CD4-positive, alpha-beta T cell treated with Interleukin-15 for 4 hours (primary cell): Measurements from ENCODE around the gene GPR157.
"Not testable (repeated sequence)": the region's sequence is repeated elsewhere in the genome, so short reads cannot be mapped to it uniquely, and the experiment has no call there.

ENCODE experiments used
- DNase-seq: peaks from one replicate; pipeline ENCODE4 v3.0.0-alpha.2; 2020; ENCODE audit warnings: low spot score

Gene GPR157

GRCh38 chr1:9128520-9129265, at the start of gene GPR157:
Gene GPR157, minus strand, starts transcription at chr1:9129102. Its CDS starts 75 bp downstream, at chr1:9129027.
- DNase-seq: peak; percentile 78

GRCh38 chr1:9174762-9175161, 45.9 kb upstream of the GPR157 start:
- no peak for DNase-seq

DNA sequence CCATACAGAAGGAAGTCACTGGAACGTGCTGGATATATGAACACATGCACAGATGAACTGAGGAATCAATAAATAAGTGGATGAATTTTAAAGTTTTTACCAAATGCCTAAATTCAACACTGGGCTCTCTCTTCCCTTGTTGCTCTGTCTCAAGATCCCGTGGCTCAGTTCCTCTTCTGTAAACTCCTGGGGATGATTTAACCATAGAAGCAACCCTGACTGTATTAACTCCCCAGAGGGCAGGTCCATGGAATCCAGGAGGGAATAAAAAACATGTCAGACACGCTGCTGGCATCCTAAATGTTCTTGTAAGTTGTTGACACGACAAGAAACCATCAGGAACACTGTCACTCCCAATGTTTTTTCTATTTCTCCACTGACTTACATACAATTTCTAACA, 45.3 kb upstream of the GPR157 start:
- no peak for DNase-seq

GRCh38 chr1:9169601-9170137, 40.8 kb upstream of the GPR157 start:
- no peak for DNase-seq

GRCh38 chr1:9167638-9168037, 38.7 kb upstream of the GPR157 start:
- no peak for DNase-seq

DNA sequence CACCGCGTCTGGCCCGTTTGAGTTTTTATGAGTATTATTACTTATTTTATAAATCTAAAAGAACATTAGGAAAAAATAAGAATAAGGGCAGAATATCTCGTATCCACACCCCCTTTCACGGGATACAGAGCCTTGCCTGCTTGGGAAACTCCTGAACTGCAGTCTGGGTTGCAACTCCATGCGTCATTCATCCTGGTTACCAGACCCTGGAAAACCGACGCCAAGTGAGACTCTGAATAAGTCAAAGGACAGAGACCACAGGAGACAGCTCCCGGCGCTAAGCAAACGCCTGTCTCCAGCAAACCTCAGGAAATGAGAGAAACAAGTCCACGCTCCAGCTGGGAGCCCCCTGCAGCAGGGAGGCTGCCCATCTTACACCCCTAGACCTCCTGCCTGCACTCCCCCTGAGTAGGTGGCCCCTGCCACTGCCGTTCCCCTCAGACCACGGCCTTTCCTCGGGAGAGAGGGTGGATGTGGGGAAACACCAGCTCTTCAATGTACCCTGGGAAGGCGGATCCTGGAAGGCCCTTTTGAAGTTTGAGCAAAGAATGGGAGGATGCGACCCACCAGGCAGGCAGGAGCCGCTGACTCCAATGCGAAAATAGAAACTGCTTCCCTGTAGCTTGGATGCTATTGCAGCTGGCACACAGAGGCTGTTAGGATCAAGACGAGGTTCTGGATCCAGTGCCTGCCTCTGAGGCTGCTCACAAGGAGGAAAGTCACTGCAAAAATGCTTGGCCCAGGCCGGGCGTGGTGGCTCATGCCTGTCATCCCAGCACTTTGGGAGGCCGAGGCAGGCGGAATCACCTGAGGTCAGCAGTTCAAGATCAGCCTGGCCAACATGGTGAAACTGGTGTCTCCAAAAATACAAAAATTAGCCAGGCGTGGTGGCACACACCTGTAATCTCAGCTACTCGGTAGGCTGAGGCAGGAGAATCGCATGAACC, 37.7 kb upstream of the GPR157 start:
- no peak for DNase-seq

DNA sequence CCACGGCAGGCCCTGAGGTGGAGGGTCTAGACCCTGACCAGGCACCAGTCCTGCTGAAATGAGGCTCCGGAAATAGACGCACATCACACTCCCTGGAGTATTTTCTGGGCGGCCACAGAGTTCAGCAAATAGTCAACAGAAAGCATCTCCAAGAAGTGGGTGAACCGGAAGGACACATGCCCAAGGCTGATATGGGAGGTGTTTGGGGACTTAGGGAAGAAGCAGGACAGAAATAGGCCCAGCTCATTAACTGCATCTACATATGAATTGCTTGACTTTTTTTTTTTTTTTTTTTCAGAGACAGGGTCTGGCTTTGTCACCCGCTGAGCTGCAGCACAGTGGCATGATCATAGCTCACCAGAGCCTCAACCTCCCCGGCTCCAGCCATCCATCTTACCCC, 36.5 kb upstream of the GPR157 start:
- no peak for DNase-seq

DNA sequence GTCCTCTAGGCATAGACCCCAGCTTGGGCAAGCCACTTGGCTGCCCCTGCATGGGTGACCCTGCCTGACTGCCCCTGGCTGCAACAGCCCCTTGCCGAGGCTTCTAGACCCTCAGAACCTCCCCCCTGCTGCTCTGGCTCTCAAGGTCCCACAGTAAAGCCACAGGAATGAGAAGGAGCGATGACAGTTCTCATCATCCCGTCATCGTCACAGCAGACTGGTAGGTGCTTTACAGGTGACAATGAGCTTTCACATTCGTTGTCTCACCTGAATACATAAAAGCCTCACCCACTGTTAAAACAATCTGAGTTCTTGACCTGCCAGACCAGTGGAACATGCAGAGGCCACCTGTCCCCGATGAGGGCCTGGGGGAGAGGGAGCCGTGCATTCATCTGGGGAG, 36.0 kb upstream of the GPR157 start:
- DNase-seq: no peak

GRCh38 chr1:9164532-9164900, 35.6 kb upstream of the GPR157 start:
- DNase-seq: no peak

DNA sequence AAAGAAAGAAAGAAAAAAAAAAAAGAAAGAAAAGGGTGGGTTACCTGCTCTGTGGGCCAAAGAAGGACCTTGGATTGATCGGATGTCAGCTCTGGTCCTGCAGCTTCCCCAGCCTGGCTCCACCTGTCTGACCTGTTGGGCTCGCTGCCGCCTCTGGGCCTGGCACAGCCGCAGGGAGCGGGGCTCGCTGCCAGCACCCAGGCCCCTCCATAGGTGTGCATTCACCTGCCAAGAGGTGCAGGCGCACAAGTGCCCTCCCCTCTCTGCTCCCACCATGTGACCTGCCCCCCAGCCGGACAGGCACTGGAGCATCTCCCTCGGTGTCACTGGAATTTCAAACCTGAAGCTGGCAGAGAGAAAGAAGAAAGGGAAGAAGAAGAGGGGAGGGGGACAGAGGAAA, 33.1 kb upstream of the GPR157 start:
- no peak for DNase-seq

GRCh38 chr1:9161342-9161741, 32.4 kb upstream of the GPR157 start:
- no peak for DNase-seq

DNA sequence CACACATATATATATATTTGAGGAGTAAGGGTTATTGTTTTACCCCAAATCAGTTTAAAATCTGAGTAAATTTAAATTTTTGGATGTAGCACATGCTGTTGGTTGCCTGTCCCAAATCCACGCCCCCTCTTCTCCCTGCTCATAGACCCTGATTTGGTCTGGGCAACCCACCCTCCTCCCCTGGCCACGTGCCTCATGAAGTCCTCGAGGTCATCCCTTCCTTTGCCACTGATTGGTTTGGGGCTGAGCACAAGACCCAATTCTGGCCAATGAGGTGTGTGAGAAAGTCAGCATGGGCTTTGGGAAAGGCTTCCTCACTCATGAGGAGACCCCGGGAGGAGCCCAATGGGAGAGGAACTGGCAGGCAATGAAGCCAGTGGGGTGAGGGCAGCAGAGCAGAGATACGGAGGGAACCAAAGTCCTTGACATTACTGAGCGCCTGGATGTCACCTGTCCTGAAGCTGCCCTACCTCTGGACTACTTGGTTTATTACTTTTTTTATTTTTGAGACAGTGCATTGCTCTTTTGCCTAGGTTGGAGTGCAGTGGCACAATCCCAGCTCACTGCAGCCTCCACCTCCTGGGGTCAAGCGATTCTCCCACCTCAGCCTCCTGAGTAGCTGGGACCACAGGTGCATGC, 31.3 kb upstream of the GPR157 start:
- DNase-seq: no peak

DNA sequence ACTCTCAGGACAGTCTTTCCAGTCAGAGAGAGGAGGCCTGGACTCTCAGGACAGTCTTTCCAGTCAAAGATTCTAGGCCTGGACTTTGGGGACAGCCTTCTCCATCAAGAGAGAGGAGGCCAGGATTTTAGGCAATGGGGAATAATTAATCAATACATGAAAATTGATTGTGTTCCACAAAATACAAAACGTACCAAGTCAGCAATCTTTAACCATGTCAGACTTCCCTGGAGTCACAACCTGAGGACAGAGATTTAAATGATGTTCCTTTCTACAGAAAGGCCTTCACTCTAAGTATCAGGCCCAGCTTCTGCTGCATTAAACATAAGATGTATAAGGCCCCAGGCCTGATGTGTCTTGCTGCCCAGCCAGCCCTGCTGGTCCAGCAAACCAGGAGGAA, 27.0 kb upstream of the GPR157 start:
- DNase-seq: no peak

DNA sequence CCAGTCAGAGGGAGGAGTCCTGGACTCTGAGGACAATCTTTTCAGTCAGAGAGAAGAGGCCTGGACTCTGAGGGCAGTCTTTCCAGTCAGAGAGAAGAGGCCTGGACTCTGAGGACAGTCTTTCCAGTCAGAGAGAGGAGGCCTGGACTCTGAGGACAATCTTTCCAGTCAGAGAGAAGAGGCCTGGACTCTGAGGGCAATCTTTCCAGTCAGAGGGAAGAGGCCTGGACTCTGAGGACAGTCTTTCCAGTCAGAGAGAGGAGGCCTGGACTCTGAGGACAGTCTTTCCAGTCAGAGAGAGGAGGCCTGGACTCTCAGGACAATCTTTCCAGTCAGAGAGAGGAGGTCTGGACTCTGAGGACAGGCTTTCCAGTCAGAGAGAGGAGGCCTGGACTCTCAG, 26.5 kb upstream of the GPR157 start:
- DNase-seq: not testable (repeated sequence)

- no peak for DNase-seq
These were observed 24.2 kb upstream of the GPR157 start for GRCh38 chr1:9153152-9153551.

DNA sequence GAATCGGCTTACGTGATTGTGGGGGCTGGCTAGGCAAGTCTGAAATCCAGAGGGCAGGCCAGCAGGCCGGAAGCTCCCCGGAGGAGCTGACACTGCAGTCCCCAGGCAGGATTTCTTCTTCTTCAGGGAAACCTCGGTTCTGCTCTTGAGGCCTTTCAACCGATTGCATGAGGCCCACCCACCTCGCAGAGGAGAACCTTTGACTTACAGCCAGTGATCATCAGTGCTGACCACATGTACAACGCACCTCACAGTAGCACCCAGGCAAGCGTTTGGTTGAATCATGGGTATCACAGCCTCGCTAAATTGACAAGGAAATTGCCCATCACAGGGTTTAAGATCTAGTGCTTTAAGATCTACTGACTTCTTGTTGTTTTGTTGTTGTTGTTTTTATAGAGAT, 23.6 kb upstream of the GPR157 start:
- DNase-seq: no peak

DNA sequence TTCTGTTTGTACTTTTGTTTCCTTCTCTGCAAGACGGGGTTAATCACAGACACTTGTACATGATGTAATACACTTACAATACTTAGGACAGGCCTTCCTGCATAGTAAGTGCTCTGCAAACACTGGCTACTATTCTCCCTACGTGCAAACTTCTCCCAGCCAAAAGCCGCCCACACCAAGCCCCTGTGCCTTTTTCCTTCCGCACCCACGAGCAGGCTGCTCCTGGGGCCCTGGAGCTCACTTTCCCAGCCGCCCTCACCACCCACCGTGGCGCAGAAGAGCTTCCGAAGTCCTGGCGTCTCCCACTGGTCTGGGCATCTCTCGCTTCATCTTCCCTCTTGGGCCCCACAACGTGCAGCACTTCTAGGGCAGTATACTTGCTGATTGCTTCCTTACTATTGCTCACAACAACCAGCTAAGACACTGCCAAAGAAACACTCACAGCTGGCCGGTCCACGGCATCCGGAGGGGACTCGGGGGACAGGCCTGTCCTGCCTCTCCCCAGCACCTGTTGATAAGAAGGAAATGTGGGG, 22.5 kb upstream of the GPR157 start:
- no peak for DNase-seq

GRCh38 chr1:9150582-9151327, 21.9 kb upstream of the GPR157 start:
- no peak for DNase-seq

DNA sequence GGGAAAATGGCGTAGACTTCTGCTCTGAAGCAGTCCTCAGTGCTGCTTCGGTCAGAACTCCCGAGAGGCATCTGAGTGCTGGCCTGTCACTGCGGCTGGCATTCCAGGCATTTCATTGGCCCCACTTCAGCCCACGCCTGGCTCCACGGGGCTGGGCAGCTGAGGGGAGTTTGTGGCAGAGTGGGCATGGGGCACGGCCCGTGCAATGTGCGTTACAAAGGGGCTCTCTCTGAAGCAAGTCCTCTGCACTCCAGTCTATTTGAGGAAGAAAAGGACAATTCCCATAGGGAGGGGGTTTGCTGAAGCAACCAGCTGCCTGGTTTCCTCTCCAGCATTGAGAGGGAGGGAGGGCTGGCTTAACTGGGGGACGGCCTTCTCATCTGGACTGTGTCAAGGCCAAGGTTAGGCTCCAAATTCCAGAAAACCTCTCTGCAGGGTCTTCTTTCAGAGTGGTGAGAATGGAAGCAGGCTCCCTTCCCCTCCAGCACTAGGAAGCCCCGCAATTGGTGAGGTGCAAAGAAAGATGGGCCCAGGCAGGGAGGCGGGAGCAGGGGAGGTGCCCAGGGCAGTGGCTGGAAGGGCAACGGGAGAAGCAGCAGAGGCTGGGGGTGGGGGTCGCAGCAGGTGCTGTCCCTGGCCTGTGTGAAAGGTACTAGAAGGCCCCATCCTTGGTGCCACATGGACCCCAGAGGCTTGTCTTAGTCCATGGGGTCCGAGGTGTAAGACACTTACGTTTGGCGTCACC, 21.1 kb upstream of the GPR157 start:
- DNase-seq: no peak

DNA sequence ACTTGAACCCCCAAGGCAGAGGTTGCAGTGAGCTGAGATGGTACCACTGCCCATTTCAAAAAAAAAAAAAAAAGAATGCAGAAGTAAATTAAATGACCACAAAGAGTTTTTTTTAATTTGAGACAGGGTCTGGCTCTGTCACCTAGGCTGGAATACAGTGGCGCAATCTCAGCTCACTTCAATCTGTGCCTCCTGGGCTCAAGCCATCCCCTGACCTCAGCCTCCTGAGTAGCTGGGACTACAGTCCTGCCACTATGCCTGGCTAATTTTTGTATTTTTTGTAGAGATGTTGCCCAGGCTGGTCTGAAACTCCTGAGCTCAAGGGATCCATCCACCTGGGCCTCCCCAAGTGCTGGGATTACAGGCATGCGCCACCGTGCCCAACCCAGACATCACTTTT, 20.2 kb upstream of the GPR157 start:
- no peak for DNase-seq

DNA sequence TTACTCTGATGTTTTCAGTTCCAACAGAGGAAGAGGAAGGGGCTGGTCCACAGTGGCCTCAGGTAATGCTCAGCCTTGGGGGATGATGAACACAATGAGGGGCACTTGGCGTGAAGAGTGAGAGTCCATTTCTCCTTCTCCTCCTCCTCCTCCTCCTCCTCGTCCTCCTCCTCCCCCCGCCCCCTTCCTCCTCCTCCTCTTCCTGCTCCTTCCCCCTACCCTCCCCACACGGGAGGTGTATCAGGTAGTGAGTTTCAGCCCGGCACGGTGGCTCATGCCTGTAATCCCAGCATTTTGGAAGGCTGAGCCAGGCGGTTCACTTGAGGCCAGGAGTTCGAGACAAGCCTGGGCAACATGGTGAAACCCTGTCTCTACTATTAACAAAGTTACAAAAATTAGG, 17.3 kb upstream of the GPR157 start:
- DNase-seq: no peak
